GM19193 (cell line): ENCODE results near the gene DDT.
"Not testable (repeated sequence)": the region's sequence is repeated elsewhere in the genome, so short reads cannot be mapped to it uniquely, and the experiment has no call there.

Experiments
- POLR2A ChIP-seq: IDR thresholded peaks from 4 replicates; pipeline ENCODE4 v1.6.1; 2011; ENCODE audit not compliant: insufficient read depth, insufficient read length; ENCODE audit errors: extremely low read depth

The DDT gene

GRCh38 chr22:23974345-23974744, at the start of gene DDT:
DDT (minus strand) TSS chr22:23974441; CDS start chr22:23974414, 27 bp downstream.
- not testable (repeated sequence) for TF ChIP-seq POLR2A

GRCh38 chr22:24023204-24023789, 49.1 kb upstream of the DDT start:
- TF ChIP-seq POLR2A = no peak

- no peak for TF ChIP-seq POLR2A
Observed at GRCh38 chr22:24021304-24021703, 47.1 kb upstream of the DDT start.

DNA sequence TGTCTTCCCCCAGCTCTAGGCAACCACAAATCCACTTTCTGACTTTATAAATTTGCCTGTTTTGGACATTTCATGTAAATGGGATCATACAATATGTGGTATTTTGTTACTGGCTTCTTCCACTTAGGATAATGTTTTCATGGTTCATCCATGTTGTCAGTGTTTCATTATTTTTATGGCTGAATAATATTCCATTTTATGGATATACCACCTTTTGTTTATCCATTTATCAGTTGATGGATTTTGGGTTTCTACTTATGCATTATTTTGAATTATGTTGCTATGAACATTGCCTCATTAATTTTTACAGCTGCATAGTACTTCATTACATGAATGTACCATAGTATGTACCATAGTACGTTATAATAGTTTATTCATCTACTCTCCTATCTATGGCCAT, 41.9 kb upstream of the DDT start:
- TF ChIP-seq POLR2A = no peak

GRCh38 chr22:24011735-24012068, 37.5 kb upstream of the DDT start:
- TF ChIP-seq POLR2A = no peak

DNA sequence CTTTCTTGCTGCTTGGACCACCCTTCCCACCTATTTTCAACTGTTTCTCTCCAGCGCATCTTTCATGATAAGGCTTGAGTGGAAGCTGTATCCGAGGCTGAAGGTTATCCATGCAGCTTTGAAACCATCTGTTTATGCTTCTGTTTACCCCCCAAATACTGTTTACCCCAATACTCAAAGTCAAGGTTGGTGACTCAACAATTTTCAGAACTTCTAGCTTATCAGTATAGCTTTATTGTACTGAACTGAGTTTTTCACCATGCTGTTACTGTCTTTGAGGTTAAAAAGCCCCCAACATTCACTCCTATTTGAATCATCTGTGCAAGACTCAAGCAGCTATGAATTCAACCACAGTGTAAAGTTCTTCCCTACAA, 35.8 kb upstream of the DDT start:
- TF ChIP-seq POLR2A = no peak

DNA sequence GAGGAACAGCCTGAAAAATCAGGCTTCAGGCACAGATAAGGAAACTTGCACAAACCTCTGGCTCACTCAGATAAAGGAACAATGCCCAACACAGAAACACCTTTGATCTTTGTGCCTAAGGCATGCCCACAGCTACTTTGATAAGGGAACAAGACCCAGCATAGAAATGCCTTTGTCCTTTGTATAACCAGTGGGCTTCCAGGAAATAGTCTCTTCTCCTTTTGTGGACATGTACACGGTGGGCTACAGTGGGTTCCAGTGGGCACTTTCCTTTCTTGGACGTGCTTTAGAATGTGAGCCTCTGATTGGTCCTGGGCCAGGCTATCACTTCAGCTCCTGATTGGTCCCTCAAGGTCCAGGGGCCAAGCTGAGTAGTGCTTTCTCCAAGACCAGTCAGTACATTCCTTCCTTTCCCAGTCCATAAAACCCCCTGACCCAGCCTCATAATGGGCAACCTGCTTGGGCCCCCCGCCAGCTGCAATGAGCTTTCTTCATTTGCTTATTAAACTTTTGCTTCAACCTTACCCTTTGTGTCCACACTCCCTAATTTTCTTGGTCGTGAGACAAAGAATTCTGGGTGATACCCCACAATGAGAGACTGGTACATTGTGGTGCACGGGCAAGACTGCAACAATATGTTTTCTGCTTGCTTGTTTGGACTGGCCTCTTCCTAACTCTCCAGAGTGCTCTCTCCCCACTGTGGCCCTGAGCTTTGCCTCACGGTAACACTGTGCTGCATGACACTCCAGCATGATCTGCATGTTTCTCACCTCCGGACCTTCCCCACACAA, 35.2 kb upstream of the DDT start:
- TF ChIP-seq POLR2A = no peak

DNA sequence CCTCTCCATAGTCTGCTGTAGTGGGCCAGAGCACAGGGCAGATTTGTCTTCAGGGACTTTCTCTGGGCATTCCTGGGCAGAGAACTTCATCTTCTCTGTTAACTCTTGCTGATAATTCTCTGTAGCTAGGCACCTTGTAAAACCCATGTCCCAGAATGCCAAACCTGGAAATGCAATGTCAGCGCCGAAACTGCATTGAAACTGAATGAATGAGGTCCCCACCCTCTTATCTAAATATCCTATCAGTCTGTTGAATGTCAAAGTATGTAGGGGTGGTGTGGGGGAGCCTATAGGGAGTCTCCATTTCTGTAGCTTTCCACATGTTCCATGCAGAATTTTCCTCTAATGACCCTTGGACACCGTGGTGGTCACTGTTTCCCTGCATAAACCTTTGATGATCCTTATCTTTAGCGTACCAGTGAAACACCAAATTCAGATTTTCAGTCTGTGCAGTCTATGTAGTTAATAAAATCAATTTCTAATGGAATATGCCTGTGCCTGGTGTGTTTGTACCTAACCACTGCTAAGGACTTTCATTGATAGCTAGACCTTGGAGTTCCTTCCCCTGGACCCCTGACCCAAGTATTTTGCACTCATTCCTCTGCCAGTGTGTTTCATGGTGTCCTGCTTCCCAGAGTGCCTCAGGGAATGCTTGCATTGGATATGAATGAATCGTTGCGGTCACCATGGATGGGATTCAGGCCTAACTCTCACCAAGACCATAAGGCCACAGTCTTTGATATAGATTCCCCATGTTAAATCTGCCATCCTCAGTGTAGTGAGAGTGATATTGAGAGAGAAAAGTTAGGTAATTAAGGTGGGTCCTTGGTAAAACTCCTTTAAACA, 34.4 kb upstream of the DDT start:
- TF ChIP-seq POLR2A = no peak

DNA sequence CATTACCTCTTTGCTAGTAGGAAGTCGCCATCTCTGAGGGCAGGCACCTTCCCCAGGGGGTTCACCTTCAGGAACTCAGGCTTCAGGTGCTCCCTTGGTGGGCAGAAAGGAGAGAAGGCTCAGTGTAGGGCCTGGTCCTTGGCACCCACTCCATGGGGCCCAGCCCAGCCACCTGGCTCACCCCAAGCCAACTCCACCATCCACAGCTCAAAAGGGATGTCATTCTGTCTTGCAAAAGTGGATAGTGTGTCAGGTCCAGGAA, 33.7 kb upstream of the DDT start:
- no peak for TF ChIP-seq POLR2A

DNA sequence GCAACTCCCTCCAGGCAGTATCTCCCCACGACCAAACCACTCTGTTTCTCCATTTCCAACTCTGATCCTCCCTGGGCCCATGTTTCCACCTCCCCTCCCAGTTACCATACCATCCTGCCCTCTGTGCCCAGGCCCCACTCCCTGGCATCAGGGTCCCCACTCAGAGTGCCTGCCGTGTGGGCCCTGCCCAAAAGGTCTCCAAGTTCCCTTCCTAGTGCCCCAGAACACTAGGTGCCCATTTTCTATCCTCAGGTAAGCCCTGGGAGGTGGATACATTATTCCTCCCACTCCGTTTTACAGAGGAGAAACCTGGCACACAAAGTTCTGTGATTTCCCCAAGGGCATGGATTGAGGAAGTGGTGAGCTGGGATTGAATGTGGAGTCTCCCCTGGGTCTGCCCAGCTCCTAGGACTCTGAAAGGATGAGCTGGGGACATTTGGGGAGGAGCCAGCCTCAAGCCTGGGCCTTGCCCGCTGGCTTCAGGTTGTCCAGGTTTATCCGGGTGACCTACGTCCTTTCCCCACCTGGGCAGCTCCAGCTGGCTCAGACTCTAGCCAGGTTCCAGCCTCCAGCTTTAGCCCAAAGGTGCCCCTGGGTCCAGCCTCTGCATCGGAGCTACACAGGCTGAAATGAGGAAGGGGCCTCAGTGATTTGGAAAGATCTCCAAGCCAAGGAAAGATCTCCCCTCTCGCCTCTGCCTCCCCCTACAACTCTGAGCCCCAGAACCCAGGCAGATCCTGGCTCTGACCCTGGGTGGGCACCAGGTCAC, 33.2 kb upstream of the DDT start:
- TF ChIP-seq POLR2A = no peak

DNA sequence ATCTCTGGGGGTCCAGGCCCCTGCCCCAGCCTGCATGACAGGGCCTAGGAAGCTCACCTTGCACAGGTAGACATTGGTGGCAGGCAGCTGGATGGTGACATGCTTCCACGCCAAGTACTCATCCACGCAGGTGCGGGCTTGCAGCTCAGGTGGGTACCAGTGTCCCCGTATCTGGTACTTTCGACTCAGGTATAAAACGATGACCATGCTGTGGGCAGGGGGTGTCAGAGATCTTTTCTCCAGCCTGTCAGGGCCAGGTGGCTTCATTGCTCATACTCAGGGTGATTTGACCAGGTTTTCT, 32.6 kb upstream of the DDT start:
- no peak for TF ChIP-seq POLR2A

GRCh38 chr22:24006207-24006913, 32.1 kb upstream of the DDT start:
- no peak for TF ChIP-seq POLR2A

DNA sequence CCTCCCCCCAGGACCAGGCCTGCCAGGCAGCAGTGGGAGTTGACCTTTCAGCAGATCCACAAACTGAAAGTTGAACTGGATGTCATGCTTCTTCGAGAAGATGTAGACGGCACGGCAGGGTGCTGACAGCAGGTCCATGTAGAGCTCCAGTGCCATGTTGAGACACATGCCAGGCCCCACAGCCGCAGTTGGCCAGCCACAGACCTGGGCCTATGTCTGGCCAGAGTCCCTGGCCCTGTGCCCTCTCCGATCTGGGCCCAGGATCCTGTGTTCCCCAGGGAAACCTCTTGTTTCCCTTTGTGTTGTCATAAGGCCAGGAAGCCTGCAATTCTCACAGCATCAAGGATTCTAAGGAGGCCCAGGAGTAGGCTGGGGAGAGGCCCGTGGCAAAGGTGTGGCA, 31.0 kb upstream of the DDT start, which contains the start of gene GSTT4:
Gene GSTT4 (minus strand): TSS at position 253 of the 400 bp plus-strand sequence. CDS start 97 bp downstream, at position 156.
- TF ChIP-seq POLR2A = no peak

GRCh38 chr22:24003887-24004286, 29.6 kb upstream of the DDT start:
- TF ChIP-seq POLR2A = no peak

DNA sequence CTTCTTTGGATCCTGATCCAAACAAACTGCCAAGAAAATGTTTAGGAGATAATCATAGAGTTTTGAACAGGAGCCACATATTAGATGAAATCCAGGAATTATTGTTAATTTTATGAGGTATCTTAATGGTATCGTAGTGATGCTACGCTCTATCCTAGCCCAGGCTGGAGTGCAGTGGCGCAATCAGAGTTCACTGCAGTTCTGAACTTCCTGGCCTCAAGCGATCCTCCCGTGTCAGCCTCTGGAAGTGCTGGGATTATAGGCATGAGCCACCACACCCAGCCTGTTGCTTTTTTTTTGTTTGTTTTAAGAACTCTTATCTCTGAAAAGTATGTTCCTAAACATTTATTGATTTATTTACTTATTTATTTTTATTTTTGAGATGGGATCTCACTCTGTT, 28.6 kb upstream of the DDT start:
- TF ChIP-seq POLR2A = no peak
